Ramos (cell line): ENCODE data around the gene ASTN2.
"Not testable (repeated sequence)": the region's sequence is repeated elsewhere in the genome, so short reads cannot be mapped to it uniquely, and the experiment has no call there.

ENCODE experiments used
- in situ Hi-C: fragments of 300-500 bp; cut with MboI; formaldehyde crosslinking; loops from one replicate; pipeline ENCODE4 v1.14.3; 2022; ENCODE audit warnings: low sequenced_read_pairs; ENCODE audit not compliant: unreplicated experiment

ASTN2 gene

GRCh38 chr9:116855881-116856662, 558.8 kb downstream of the ASTN2 start:
- in situ Hi-C loops, result loop anchor here (10.0 kb wide), 1 partner anchor 111 kb away; no protein-coding TSS in a partner anchor

DNA sequence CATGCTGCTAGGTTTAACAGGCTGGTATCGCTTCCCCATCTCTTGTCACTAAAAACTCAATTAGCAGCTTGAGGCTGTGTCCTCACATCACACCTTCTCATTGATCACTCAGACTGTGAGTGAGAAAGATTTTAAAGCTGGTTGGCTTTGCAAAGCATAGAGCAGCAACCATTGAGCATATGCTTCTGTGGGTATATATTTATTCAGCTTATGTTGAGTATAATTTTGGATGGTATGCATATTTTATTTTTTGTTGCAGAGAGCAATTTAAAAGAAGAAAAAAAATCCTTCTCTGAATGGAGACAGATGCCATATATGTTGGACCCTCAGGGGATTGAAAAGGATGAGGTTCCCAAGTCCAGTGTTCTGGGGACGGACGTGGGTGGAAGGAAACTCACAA, 565.1 kb downstream of the ASTN2 start:
- in situ Hi-C loops, result loop anchor here (10.0 kb wide), 1 partner anchor 105 kb away; no protein-coding TSS in a partner anchor

DNA sequence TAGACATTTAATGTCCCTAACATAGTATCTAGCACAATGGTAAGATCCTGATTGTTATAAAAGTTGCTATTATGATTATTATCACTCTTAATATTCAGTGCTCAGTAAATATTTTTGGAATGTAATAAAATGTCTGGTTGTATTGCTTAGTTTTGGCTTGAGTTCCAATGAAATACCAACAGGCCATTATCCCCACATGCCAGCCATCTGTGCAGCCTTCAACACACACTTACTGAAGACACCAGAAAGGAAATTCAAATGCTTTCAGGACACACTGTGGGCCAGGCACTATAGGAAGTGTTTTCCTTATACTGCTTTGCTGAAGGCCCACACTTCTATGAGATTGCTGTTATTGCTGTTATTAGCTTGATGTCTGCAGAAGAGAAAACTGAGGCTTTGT, 570.2 kb downstream of the ASTN2 start:
- in situ Hi-C loops, result no loop called here

DNA sequence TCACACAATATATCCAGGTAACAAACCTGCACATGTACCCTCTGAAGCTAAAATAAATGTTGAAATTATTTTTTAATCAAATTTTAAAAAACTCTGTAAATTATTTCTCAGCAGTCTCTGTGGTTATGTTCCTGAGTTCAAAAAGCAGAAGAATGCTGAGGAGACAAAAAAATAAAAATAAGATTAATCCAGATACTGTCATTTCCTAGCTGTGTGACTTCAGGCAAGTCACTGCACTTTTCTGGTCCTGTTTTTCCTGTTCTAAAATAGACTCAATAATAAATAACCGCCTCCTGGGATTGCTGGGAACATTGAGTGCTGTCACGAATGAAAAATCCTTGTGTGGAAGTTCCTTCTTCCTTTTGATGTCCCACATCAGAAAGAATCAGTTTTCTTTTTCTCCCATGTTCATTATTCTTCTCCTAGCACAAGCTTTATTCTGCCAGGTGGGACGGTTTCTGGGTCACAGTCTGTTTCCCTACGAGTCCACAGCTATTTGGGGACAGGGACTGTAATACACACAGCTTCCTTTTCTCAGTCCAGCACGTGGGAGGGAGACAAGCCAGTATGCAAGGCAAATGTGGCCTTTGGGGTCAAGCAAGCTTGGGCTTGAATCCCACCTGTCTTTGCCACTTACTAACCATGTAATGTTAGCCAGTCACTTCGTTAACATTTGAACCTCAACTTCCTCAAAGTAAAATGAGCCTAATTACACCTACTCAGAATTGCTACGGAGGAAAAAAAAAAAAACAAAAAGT, 570.8 kb downstream of the ASTN2 start:
- in situ Hi-C loops, result no loop called here

DNA sequence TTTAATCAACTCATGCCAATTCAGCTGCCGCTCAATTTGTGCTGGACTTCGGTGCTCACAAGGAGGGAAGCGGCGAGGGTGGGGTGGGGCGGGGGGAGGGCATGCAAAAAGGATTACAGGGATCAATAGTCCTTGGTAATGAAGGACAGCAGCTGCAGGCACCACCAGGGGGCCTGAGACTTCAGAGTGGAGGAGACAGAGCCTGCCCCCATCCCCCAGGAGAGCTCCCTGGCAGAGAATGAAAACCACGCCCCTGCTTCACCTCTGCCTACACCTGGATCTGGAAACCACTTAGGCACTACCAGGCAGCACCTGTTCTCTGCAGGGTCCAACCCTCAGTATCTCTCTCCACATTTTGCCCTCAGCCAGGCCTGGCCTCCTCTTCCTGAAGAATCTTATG, 572.2 kb downstream of the ASTN2 start:
- in situ Hi-C loops, result no loop called here

GRCh38 chr9:116838468-116838867, 576.4 kb downstream of the ASTN2 start:
- in situ Hi-C loops, result not testable (repeated sequence)

GRCh38 chr9:116837018-116837989, 577.6 kb downstream of the ASTN2 start:
- in situ Hi-C loops, result no loop called here

DNA sequence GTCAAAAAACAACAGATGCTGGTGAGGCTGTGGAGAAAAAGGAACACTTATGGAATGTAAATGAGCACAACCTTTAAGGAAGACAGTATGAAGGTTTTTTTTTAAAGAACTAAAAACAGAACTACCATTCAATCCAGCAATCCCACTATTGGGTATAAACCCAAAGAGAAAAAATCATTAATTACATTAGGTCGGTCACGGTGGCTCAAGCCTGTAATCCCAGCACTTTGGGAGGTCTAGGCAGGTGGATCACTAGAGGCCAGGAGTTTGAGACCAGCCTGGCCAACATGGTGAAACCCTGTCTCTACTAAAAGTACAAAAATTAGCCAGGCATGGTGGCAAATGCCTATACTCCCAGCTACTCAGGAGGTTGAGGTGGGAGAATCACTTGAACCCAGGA, 584.5 kb downstream of the ASTN2 start:
- in situ Hi-C loops, result not testable (repeated sequence)

DNA sequence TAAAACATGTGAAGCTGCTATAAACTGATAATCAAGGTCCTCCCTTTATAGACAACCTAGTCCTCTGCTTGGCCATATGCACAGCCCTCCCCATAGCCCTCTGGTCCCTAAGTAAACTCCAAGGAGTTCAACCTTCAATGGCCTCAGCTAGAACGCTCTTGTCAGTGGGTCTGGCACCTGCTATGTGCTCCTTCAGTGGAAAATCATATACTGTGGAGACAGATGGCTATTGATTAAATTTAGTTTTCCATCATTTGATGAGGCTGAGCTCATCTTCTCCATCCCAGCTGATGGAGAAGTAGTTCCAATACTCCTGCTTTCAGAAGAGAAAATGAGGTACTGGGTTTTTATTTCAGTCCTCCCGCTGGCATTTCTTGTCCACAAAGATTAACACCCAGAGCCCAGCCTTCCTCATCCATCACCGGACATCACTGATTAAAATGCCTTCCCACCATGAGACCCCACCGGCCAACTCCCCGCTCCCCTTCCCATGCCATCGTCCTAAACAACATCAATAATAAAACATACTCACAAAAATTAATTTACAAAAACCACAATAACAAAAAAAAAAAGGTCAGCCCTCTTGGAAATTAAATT, 593.1 kb downstream of the ASTN2 start:
- in situ Hi-C loops, result no loop called here

DNA sequence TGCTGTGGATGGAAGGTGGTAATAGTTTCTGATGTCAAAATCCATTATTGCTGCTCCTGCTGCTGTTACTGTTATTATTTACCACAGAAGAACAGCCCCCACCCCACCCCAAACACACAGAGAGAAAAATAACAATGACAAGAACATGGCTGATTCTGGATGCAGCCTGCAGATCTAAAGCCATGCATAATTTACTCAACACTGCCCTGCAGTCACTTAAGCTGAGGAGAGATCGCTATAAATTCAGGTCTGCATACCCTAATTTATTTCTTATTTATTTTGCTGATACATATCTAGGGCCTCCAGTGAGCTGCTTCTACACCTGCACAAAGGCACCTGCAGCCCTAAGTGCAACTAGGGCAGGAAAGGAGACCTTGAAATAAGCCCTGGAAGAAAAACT, 595.7 kb downstream of the ASTN2 start:
- in situ Hi-C loops, result no loop called here

DNA sequence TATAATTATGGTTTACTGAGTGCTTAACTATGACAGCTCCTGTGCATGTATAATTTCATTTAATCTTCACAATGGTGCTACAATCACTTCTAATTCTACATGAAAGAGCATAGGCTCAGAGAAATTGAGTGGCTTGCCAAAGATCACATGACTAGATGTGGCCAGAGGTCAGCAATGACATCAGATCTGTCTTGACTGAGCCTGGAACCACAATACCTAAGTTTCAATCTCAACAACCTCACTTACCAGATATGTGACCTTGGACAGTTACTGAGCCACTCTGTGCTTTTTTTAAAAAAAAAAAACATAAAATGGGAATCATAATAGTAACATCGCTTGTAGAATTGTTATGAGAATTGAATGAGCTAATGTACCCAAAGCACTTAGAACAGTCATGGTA, 597.1 kb downstream of the ASTN2 start:
- in situ Hi-C loops, result no loop called here

DNA sequence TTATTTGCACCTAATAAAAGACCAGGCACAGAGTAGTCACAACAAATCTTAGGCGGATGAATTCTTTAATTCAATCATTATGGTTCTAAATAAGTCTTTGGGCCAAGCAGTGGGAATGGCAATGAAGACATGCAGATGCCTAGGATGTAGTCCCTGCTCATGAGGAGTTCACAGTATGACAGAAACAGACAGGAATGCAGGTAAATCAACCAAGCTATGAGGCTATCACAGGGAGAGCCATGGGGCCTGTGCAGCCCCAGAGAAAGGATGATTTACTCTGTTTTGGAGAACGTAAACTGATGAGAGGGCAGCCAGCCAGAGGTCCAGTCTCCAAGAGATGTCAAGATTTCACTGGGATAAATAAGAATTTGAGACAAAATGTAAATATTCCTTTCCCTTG, 598.4 kb downstream of the ASTN2 start:
- in situ Hi-C loops, result no loop called here

DNA sequence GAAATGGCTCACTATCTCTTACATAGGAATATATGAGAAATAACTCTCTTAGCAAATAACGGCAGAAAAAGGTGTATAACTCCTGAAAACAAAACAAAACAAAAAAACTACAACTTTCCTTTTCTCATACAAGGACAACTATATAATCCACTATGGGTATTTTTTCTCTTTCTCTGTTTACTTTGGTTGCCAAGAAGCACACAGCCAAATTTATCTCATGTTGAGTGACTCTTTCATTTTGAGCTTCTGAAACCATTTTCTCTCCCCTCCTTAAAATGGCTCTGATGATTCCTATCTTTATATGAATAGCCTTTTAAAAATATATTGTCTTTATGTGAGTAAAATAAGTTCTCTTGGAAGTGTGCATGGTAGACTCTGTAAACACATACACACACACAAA, 599.0 kb downstream of the ASTN2 start:
- in situ Hi-C loops, result no loop called here

DNA sequence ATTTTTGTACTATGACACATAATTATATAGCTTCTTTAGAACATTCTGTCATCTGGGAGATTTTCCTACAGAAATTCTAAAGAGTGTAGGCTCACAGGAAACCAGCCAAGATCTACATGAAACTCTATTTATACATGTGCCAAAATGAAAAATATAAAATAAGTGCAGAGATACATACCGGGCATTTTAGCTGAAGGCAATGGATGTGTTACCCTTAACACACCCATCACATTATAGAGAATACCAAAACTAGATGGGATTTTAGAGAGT, 601.9 kb downstream of the ASTN2 start:
- in situ Hi-C loops, result no loop called here

- in situ Hi-C loops, result no loop called here
Measured at GRCh38 chr9:116812231-116813030, 602.4 kb downstream of the ASTN2 start.

GRCh38 chr9:116809656-116810055, 605.2 kb downstream of the ASTN2 start:
- in situ Hi-C loops, result no loop called here

GRCh38 chr9:116806075-116806474, 608.8 kb downstream of the ASTN2 start:
- in situ Hi-C loops, result no loop called here

DNA sequence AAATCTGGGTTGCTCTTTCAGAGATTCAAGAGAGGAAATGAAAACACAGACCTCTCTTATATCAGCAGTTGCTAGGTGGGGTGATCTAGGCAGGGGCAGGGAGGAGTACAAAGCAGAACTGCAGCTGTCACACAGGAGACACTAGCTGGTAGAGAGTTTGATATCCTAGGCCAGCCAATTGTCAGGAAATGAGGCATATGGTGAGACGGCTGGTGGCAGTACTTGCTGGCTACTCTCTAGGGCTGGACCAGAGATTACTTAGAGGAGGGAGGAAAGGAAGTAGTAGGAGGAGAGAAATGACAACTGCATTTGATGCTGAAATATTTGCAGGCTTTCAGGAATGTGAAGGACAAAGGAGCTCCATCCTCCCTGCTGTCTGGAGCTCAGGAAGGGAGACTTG, 614.0 kb downstream of the ASTN2 start:
- in situ Hi-C loops, result no loop called here

DNA sequence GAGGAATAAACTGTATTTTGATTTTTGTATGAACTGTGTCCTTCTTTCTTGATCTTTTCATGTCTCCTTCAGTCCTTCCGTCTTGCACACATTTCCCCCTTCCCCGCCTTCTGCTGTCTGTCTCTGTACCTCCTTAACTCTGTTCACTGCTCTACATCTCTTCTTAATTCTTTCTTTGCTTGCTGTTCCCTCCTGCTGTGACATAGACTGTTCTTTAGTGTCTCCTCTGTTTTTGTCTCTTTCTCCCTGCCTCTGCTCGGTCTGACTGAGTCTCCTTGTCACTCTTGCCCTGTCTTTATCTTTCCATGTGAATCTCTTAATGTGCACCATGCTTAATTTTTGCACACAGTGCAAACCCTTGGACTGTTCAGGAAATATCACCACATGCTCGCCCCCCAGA, 614.8 kb downstream of the ASTN2 start:
- in situ Hi-C loops, result no loop called here

- in situ Hi-C loops, result no loop called here
Measured at GRCh38 chr9:116798521-116798920, 616.3 kb downstream of the ASTN2 start.
